DOHH2 (cell line): ENCODE data around the gene MVB12A.

ENCODE experiments used
- H3F3A ChIP-seq: fragments of 200-600 bp; sonication (generic), shearing (Covaris generic); 2 replicates; pipeline ENCODE4 v1.6.0; 2016; ENCODE audit warnings: antibody characterized with exemption, mild to moderate bottlenecking; ENCODE audit not compliant: control insufficient read depth, insufficient read depth
- H3K27ac ChIP-seq: fragments of 200-600 bp; sonication (generic); 2 replicates; pipeline ENCODE4 v1.5.1; 2014; ENCODE audit warnings: low read depth, mild to moderate bottlenecking, low read length, moderate library complexity
- H3K27me3 ChIP-seq: fragments of 200-600 bp; sonication (generic); 2 replicates; pipeline ENCODE4 v1.6.1; 2014; ENCODE audit warnings: mild to moderate bottlenecking, low read length, mixed read lengths; ENCODE audit not compliant: control insufficient read depth
- H3K36me3 ChIP-seq: fragments of 200-600 bp; sonication (generic); 2 replicates; pipeline ENCODE4 v1.6.1; 2014; ENCODE audit warnings: mild to moderate bottlenecking, low read length, moderate library complexity, mixed read lengths; ENCODE audit not compliant: control insufficient read depth
- H3K4me1 ChIP-seq: fragments of 200-600 bp; sonication (generic); 2 replicates; pipeline ENCODE4 v1.6.1; 2014; ENCODE audit warnings: mild to moderate bottlenecking, low read length, mixed read lengths; ENCODE audit not compliant: control insufficient read depth
- H3K4me2 ChIP-seq: fragments of 200-600 bp; sonication (generic); 2 replicates; pipeline ENCODE4 v1.6.0; 2014; ENCODE audit warnings: mild to moderate bottlenecking, low read length, moderate library complexity
- H3K4me3 ChIP-seq: fragments of 200-600 bp; sonication (generic); 2 replicates; pipeline ENCODE4 v1.5.1; 2014; ENCODE audit warnings: mild to moderate bottlenecking, low read length, mixed read lengths
- H3K79me2 ChIP-seq: fragments of 200-600 bp; sonication (generic); 2 replicates; pipeline ENCODE4 v1.6.1; 2014; ENCODE audit warnings: mild to moderate bottlenecking, low read length, mixed read lengths; ENCODE audit not compliant: control insufficient read depth
- H3K9me2 ChIP-seq: fragments of 200-600 bp; sonication (generic); replicated peaks from 2 replicates; pipeline ENCODE4 v1.6.1; 2014; ENCODE audit warnings: mild to moderate bottlenecking, low read length, mixed read lengths; ENCODE audit not compliant: control insufficient read depth
- H3K9me3 ChIP-seq: fragments of 200-600 bp; sonication (generic); 2 replicates; pipeline ENCODE4 v1.6.1; 2014; ENCODE audit warnings: antibody characterized with exemption, low read length, mixed read lengths; ENCODE audit not compliant: control insufficient read depth, insufficient read depth
- H4K20me1 ChIP-seq: fragments of 200-600 bp; sonication (generic); 2 replicates; pipeline ENCODE4 v1.6.0; 2014; ENCODE audit warnings: low read depth, mild to moderate bottlenecking, antibody characterized with exemption, low read length, moderate library complexity; ENCODE audit not compliant: control insufficient read depth, insufficient read depth
- EZH2phosphoT487 ChIP-seq: fragments of 200-600 bp; sonication (generic); IDR thresholded peaks from 2 replicates; pipeline ENCODE4 v1.6.1; 2017; ENCODE audit warnings: borderline replicate concordance, mild to moderate bottlenecking, antibody characterized with exemption, low read length, moderate library complexity, mixed read lengths
- TF ChIP-seq, protein P1 (sequence below): fragments of 200-600 bp; sonication (generic); IDR thresholded peaks from one replicate; pipeline ENCODE4 v1.5.1; 2014; ENCODE audit warnings: antibody characterized with exemption, mild to moderate bottlenecking, low read depth, low read length; ENCODE audit not compliant: poor library complexity, severe bottlenecking

Gene MVB12A

GRCh38 chr19:17469481-17470067 is 49.7 kb downstream of the MVB12A start:
- H3K27me3 ChIP-seq: peaks cover 16% of the 10 kb centered on the region
- TF ChIP-seq, protein P1, sequence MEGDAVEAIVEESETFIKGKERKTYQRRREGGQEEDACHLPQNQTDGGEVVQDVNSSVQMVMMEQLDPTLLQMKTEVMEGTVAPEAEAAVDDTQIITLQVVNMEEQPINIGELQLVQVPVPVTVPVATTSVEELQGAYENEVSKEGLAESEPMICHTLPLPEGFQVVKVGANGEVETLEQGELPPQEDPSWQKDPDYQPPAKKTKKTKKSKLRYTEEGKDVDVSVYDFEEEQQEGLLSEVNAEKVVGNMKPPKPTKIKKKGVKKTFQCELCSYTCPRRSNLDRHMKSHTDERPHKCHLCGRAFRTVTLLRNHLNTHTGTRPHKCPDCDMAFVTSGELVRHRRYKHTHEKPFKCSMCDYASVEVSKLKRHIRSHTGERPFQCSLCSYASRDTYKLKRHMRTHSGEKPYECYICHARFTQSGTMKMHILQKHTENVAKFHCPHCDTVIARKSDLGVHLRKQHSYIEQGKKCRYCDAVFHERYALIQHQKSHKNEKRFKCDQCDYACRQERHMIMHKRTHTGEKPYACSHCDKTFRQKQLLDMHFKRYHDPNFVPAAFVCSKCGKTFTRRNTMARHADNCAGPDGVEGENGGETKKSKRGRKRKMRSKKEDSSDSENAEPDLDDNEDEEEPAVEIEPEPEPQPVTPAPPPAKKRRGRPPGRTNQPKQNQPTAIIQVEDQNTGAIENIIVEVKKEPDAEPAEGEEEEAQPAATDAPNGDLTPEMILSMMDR: no peak
- no peak for TF ChIP-seq EZH2phosphoT487
- H3F3A ChIP-seq: peaks cover 3% of the 10 kb centered on the region; the same call in 1 of the 2 replicates
- H3K4me2 ChIP-seq: peak overlapping the region; percentile 97
- no peaks in the 10 kb centered on the region for H3K9me3 ChIP-seq
- H4K20me1 ChIP-seq: no peaks in the 10 kb centered on the region
- H3K9me2 ChIP-seq: no peaks in the 10 kb centered on the region
- H3K79me2 ChIP-seq: no peaks in the 10 kb centered on the region
- H3K4me3 ChIP-seq: peak overlapping the region; percentile 93
- peaks cover 34% of the 10 kb centered on the region for H3K4me1 ChIP-seq
- H3K27ac ChIP-seq: no peak overlapping the region
- H3K36me3 ChIP-seq: no peaks in the 10 kb centered on the region

DNA sequence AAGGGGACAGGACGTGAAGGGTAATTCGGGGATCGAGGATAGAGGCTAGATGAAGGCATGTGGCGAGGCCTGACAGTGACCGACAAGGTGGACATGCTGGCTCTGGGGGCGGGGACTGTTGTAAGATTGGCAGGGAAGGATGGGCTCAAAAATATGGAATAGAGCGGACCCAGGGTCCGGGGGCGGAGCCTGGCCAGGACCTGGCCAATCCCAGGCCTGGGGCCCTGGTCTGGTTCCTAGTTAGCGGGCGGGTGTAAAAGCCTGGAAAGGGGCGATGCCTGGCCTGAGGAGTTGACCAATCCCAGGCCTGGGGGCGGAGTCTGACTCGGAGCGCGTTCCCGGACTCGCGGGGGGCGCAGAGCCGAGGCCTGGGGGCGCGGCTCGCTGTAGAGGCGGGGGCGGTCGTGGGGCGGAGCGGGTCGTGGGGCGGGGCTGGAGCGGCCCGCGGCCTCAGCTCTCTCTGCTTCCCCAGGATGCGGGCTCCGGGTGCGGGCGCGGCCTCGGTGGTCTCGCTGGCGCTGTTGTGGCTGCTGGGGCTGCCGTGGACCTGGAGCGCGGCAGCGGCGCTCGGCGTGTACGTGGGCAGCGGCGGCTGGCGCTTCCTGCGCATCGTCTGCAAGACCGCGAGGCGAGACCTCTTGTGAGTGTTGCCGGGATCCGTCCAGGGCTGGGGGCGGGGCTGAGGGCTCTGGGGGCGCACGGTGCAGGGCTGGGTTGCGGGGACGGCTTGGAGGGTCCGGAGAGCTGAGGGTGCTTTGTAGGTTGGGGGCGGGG is 50.4 kb downstream of the MVB12A start, which contains the start of gene SLC27A1:
Gene SLC27A1, plus strand, starts transcription at position 457 of the 774 bp plus-strand sequence. Its CDS starts 17 bp downstream, at position 474.
- Histone ChIP-seq H3K27me3 (peaks cover 16% of the 10 kb centered on the region), H3F3A (peaks cover 3% of the 10 kb centered on the region; the same call in 1 of the 2 replicates), H4K20me1 (no peaks in the 10 kb centered on the region), H3K4me2 (peak within 1 kb of the TSS; percentile 97), H3K9me3 (no peaks in the 10 kb centered on the region), H3K36me3 (no peaks in the 10 kb centered on the region), H3K79me2 (no peaks in the 10 kb centered on the region), H3K4me1 (peaks cover 34% of the 10 kb centered on the region), H3K4me3 (peak within 1 kb of the TSS; percentile 93), H3K27ac (no peak within 1 kb of the TSS), H3K9me2 (no peaks in the 10 kb centered on the region)
- no peak for TF ChIP-seq EZH2phosphoT487
- TF ChIP-seq, protein P1: no peak

GRCh38 chr19:17471410-17472125 is 51.7 kb downstream of the MVB12A start:
- H3K4me3 ChIP-seq: peak overlapping the region; percentile 93; the same call in 1 of the 2 replicates
- no peaks in the 10 kb centered on the region for H3K79me2 ChIP-seq
- H3K9me3 ChIP-seq: no peaks in the 10 kb centered on the region
- TF ChIP-seq, protein P1: no peak
- no peak for TF ChIP-seq EZH2phosphoT487
- peaks cover 30% of the 10 kb centered on the region for H3K4me1 ChIP-seq
- H3K27ac ChIP-seq: no peak overlapping the region
- H3K27me3 ChIP-seq: peaks cover 16% of the 10 kb centered on the region
- no peaks in the 10 kb centered on the region for H3K36me3 ChIP-seq
- peak overlapping the region; percentile 97 for H3K4me2 ChIP-seq
- H3K9me2 ChIP-seq: no peaks in the 10 kb centered on the region
- peaks cover 2% of the 10 kb centered on the region; the same call in 1 of the 2 replicates for H3F3A ChIP-seq
- H4K20me1 ChIP-seq: no peaks in the 10 kb centered on the region
